ENCODE data around the gene MME. TPM values are rescaled to one million over a fixed set of nuclear protein-coding genes. Genes with fewer than 3 reads are reported as not detected.

MME gene
- total and polyA plus RNA-seq, 4 donors, result 4.1 to 20.7 (median 9.5) TPM

GRCh38 chr3:155052470-155052869, 27.6 kb upstream of the MME start:
- TF ChIP-seq GABPA (IDR thresholded peaks at IDR 0.05 in 1 of 2, conservative IDR thresholded peaks at IDR 0.05 in 1 of 2) (no peak), FOXA1 (IDR thresholded peaks at IDR 0.05) (no peak), TAF1 (conservative IDR thresholded peaks at IDR 0.05) (no peak), CTCF (IDR thresholded peaks at IDR 0.05; ENCODE audit: low read depth, low read length, missing input control) (no peak), RAD21 (IDR thresholded peaks at IDR 0.05) (no peak), ZBTB33 (IDR thresholded peaks at IDR 0.05) (no peak), HNF4G (IDR thresholded peaks at IDR 0.05) (no peak), NR2F2 (IDR thresholded peaks at IDR 0.05) (no peak), RXRA (IDR thresholded peaks at IDR 0.05) (no peak), SP1 (IDR thresholded peaks at IDR 0.05) (no peak), JUND (IDR thresholded peaks at IDR 0.05) (no peak), HNF4A (conservative IDR thresholded peaks at IDR 0.05) (no peak), FOXA2 (IDR thresholded peaks at IDR 0.05) (no peak), YY1 (IDR thresholded peaks at IDR 0.05) (no peak), EGR1 (IDR thresholded peaks at IDR 0.05; ENCODE audit: low read depth in 2 of 2) (no peak)
- TF ChIP-seq, protein P1, sequence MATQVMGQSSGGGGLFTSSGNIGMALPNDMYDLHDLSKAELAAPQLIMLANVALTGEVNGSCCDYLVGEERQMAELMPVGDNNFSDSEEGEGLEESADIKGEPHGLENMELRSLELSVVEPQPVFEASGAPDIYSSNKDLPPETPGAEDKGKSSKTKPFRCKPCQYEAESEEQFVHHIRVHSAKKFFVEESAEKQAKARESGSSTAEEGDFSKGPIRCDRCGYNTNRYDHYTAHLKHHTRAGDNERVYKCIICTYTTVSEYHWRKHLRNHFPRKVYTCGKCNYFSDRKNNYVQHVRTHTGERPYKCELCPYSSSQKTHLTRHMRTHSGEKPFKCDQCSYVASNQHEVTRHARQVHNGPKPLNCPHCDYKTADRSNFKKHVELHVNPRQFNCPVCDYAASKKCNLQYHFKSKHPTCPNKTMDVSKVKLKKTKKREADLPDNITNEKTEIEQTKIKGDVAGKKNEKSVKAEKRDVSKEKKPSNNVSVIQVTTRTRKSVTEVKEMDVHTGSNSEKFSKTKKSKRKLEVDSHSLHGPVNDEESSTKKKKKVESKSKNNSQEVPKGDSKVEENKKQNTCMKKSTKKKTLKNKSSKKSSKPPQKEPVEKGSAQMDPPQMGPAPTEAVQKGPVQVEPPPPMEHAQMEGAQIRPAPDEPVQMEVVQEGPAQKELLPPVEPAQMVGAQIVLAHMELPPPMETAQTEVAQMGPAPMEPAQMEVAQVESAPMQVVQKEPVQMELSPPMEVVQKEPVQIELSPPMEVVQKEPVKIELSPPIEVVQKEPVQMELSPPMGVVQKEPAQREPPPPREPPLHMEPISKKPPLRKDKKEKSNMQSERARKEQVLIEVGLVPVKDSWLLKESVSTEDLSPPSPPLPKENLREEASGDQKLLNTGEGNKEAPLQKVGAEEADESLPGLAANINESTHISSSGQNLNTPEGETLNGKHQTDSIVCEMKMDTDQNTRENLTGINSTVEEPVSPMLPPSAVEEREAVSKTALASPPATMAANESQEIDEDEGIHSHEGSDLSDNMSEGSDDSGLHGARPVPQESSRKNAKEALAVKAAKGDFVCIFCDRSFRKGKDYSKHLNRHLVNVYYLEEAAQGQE (IDR thresholded peaks at IDR 0.05), result no peak
- H3K4me3 ChIP-seq (ENCODE audit: low read depth in 1 of 3, low read length in 3 of 3), result no peak overlapping the region
- H3K9ac ChIP-seq (ENCODE audit: low read depth in 1 of 2, low read length in 2 of 2), result no peak overlapping the region
- DNase-seq (ENCODE audit: low spot score), result no peak
- H3K27me3 ChIP-seq (ENCODE audit: control insufficient read depth in 4 of 4, insufficient read depth in 4 of 4, low read length in 3 of 4), result no peaks in the 10 kb centered on the region
- WGBS, result 71% methylated on average over 2 of the region's 2 CpGs
- no peaks in the 10 kb centered on the region for H3K36me3 ChIP-seq (ENCODE audit: control insufficient read depth in 4 of 4, insufficient read depth in 3 of 4, low read depth in 1 of 4, low read length in 3 of 4)
- no peaks in the 10 kb centered on the region for H3K9me3 ChIP-seq (ENCODE audit: control insufficient read depth in 4 of 4, low read length in 3 of 4)
- H3K27ac ChIP-seq (ENCODE audit: low read depth in 1 of 2, low read length in 2 of 2), result no peak overlapping the region
- no peaks in the 10 kb centered on the region for H3K4me1 ChIP-seq (ENCODE audit: control insufficient read depth in 4 of 4, insufficient read depth in 4 of 4, low read length in 3 of 4)

DNA sequence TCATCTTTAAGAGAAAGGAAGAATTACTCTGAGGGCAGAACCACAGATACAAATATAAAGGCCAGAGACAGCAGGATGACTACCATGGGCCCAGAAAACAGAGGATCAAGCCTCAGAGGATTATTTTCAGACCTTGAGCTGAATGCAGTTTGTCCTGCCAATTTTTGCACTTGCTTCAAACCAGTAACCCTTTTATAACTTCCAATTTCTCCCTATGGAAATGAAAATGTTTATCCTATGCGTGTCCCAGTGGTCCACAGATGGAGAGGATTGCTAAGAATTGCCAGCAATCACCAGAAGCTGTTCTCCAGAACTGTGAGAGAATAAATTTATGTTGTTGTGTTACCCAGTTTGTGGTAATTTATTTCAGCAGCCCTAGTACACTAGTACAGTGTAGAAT, 26.4 kb upstream of the MME start:
- Histone ChIP-seq H3K4me3 (ENCODE audit: low read depth in 1 of 3, low read length in 3 of 3) (no peak overlapping the region), H3K9ac (ENCODE audit: low read depth in 1 of 2, low read length in 2 of 2) (no peak overlapping the region), H3K4me1 (ENCODE audit: control insufficient read depth in 4 of 4, insufficient read depth in 4 of 4, low read length in 3 of 4) (no peaks in the 10 kb centered on the region), H3K27me3 (ENCODE audit: control insufficient read depth in 4 of 4, insufficient read depth in 4 of 4, low read length in 3 of 4) (no peaks in the 10 kb centered on the region), H3K36me3 (ENCODE audit: control insufficient read depth in 4 of 4, insufficient read depth in 3 of 4, low read depth in 1 of 4, low read length in 3 of 4) (no peaks in the 10 kb centered on the region), H3K9me3 (ENCODE audit: control insufficient read depth in 4 of 4, low read length in 3 of 4) (no peaks in the 10 kb centered on the region), H3K27ac (ENCODE audit: low read depth in 1 of 2, low read length in 2 of 2) (no peak overlapping the region)
- DNase-seq (ENCODE audit: low spot score), result no peak
- 85% methylated on average over 1 of the region's 1 CpG for WGBS
- TF ChIP-seq YY1 (IDR thresholded peaks at IDR 0.05) (no peak), RAD21 (IDR thresholded peaks at IDR 0.05) (no peak), TAF1 (conservative IDR thresholded peaks at IDR 0.05) (no peak), FOXA2 (IDR thresholded peaks at IDR 0.05) (no peak), JUND (IDR thresholded peaks at IDR 0.05) (no peak), HNF4G (IDR thresholded peaks at IDR 0.05) (no peak), CTCF (IDR thresholded peaks at IDR 0.05; ENCODE audit: low read depth, low read length, missing input control) (no peak), EGR1 (IDR thresholded peaks at IDR 0.05; ENCODE audit: low read depth in 2 of 2) (no peak), HNF4A (conservative IDR thresholded peaks at IDR 0.05) (no peak), SP1 (IDR thresholded peaks at IDR 0.05) (no peak), GABPA (IDR thresholded peaks at IDR 0.05 in 1 of 2, conservative IDR thresholded peaks at IDR 0.05 in 1 of 2) (no peak)

Measured in liver (tissue), 9 donors.